Effector memory CD4-positive, alpha-beta T cell (primary cell): ENCODE measurements around the gene NUP98.
"Not testable (repeated sequence)": the region's sequence is repeated elsewhere in the genome, so short reads cannot be mapped to it uniquely, and the experiment has no call there.

ENCODE experiments used
- DNase-seq, 3 donors: peaks; one replicate each; pipeline ENCODE4 v3.0.0-alpha.2; 2020
- H3K27ac ChIP-seq: 2 replicates; pipeline ENCODE4 v1.7.0; 2013; ENCODE audit warnings: mild to moderate bottlenecking, low read length, moderate library complexity; ENCODE audit not compliant: insufficient read depth, poor library complexity, severe bottlenecking
- H3K27me3 ChIP-seq: replicated peaks from 2 replicates; pipeline ENCODE4 v1.7.0; 2013; ENCODE audit warnings: mild to moderate bottlenecking, low read length; ENCODE audit not compliant: insufficient read depth, control insufficient read depth, poor library complexity, severe bottlenecking
- H3K36me3 ChIP-seq: 2 replicates; pipeline ENCODE4 v1.7.0; 2013; ENCODE audit warnings: mild to moderate bottlenecking, low read length, moderate library complexity; ENCODE audit not compliant: control insufficient read depth, insufficient read depth
- H3K4me1 ChIP-seq: 2 replicates; pipeline ENCODE4 v1.7.0; 2013; ENCODE audit warnings: low read length, mild to moderate bottlenecking; ENCODE audit not compliant: control insufficient read depth, insufficient read depth, poor library complexity, severe bottlenecking
- H3K4me3 ChIP-seq: 2 replicates; pipeline ENCODE4 v1.7.0; 2013; ENCODE audit warnings: low read length, low read depth, mild to moderate bottlenecking; ENCODE audit not compliant: insufficient read depth, poor library complexity, severe bottlenecking
- H3K9me3 ChIP-seq: 2 replicates; pipeline ENCODE4 v1.7.0; 2013; ENCODE audit warnings: mild to moderate bottlenecking, low read length, moderate library complexity; ENCODE audit not compliant: control insufficient read depth

Gene NUP98

GRCh38 chr11:3783611-3784010 is 13.7 kb downstream of the NUP98 start:
- Histone ChIP-seq H3K27me3 (no peaks in the 10 kb centered on the region), H3K9me3 (no peaks in the 10 kb centered on the region), H3K4me3 (no peak overlapping the region), H3K36me3 (peaks cover 23% of the 10 kb centered on the region), H3K4me1 (peaks cover 17% of the 10 kb centered on the region), H3K27ac (no peak overlapping the region)
- DNase-seq: no peak

- no peak overlapping the region for H3K4me3 ChIP-seq
- no peaks in the 10 kb centered on the region for H3K27me3 ChIP-seq
- H3K36me3 ChIP-seq: peaks cover 29% of the 10 kb centered on the region
- DNase-seq: no peak
- H3K27ac ChIP-seq: no peak overlapping the region
- peaks cover 17% of the 10 kb centered on the region for H3K4me1 ChIP-seq
- no peaks in the 10 kb centered on the region for H3K9me3 ChIP-seq
Observed at GRCh38 chr11:3782963-3783362, 14.4 kb downstream of the NUP98 start.

- Histone ChIP-seq H3K4me3 (no peak overlapping the region), H3K36me3 (peaks cover 42% of the 10 kb centered on the region), H3K9me3 (no peaks in the 10 kb centered on the region), H3K27ac (no peak overlapping the region), H3K4me1 (peaks cover 12% of the 10 kb centered on the region), H3K27me3 (no peaks in the 10 kb centered on the region)
- DNase-seq: no peak
Observed at GRCh38 chr11:3781423-3781822, 15.9 kb downstream of the NUP98 start.

GRCh38 chr11:3775736-3776406 is 21.5 kb downstream of the NUP98 start:
- Histone ChIP-seq H3K4me1 (no peaks in the 10 kb centered on the region), H3K27ac (no peak overlapping the region), H3K36me3 (peaks cover 77% of the 10 kb centered on the region), H3K9me3 (no peaks in the 10 kb centered on the region), H3K4me3 (no peak overlapping the region), H3K27me3 (no peaks in the 10 kb centered on the region)
- no peak for DNase-seq

- H3K27ac ChIP-seq: no peak overlapping the region
- DNase-seq: no peak
- H3K9me3 ChIP-seq: no peaks in the 10 kb centered on the region
- H3K27me3 ChIP-seq: no peaks in the 10 kb centered on the region
- no peaks in the 10 kb centered on the region for H3K4me1 ChIP-seq
- no peak overlapping the region for H3K4me3 ChIP-seq
- H3K36me3 ChIP-seq: peaks cover 75% of the 10 kb centered on the region
Observed at GRCh38 chr11:3773180-3773579, 24.2 kb downstream of the NUP98 start.

- Histone ChIP-seq H3K27ac (no peak overlapping the region), H3K4me1 (no peaks in the 10 kb centered on the region), H3K9me3 (no peaks in the 10 kb centered on the region), H3K4me3 (no peak overlapping the region), H3K27me3 (no peaks in the 10 kb centered on the region), H3K36me3 (peaks cover 86% of the 10 kb centered on the region)
- DNase-seq: no peak
Observed at GRCh38 chr11:3767536-3767935, 29.8 kb downstream of the NUP98 start.

GRCh38 chr11:3766836-3767235 is 30.5 kb downstream of the NUP98 start:
- H3K4me1 ChIP-seq, H3K9me3 ChIP-seq, DNase-seq, H3K27ac ChIP-seq, H3K4me3 ChIP-seq, H3K27me3 ChIP-seq: not testable (repeated sequence)
- H3K36me3 ChIP-seq: peaks cover 91% of the 10 kb centered on the region

- no peaks in the 10 kb centered on the region for H3K27me3 ChIP-seq
- no peak for DNase-seq
- H3K27ac ChIP-seq: no peak overlapping the region
- H3K4me3 ChIP-seq: no peak overlapping the region
- H3K9me3 ChIP-seq: no peaks in the 10 kb centered on the region
- H3K4me1 ChIP-seq: no peaks in the 10 kb centered on the region
- H3K36me3 ChIP-seq: peaks cover 95% of the 10 kb centered on the region
Observed at GRCh38 chr11:3764266-3764665, 33.1 kb downstream of the NUP98 start.

- H3K36me3 ChIP-seq: peaks cover 76% of the 10 kb centered on the region
- no peak overlapping the region for H3K27ac ChIP-seq
- H3K4me3 ChIP-seq: no peak overlapping the region
Observed at GRCh38 chr11:3755151-3755550, 42.2 kb downstream of the NUP98 start.

GRCh38 chr11:3753110-3753509 is 44.2 kb downstream of the NUP98 start:
- Histone ChIP-seq H3K36me3 (peaks cover 69% of the 10 kb centered on the region), H3K27ac (no peak overlapping the region), H3K9me3 (no peaks in the 10 kb centered on the region), H3K4me3 (no peak overlapping the region), H3K4me1 (no peaks in the 10 kb centered on the region), H3K27me3 (no peaks in the 10 kb centered on the region)
- DNase-seq: no peak

More at GRCh38 chr11:3755151-3755550, 42.2 kb downstream of the NUP98 start:
- Histone ChIP-seq H3K4me1 (no peaks in the 10 kb centered on the region), H3K9me3 (no peaks in the 10 kb centered on the region), H3K27me3 (no peaks in the 10 kb centered on the region)
- no peak for DNase-seq
